ENCODE results near the gene SRF. TPM values are rescaled to one million over a fixed set of nuclear protein-coding genes. Genes with fewer than 3 reads are reported as not detected.
"Not testable (repeated sequence)": the region's sequence is repeated elsewhere in the genome, so short reads cannot be mapped to it uniquely, and the experiment has no call there.

Gene SRF
- total RNA-seq, 1 donor from 2014 or later: 35.5 TPM

GRCh38 chr6:43138267-43138666, 32.8 kb upstream of the SRF start:
- H3K36me3 ChIP-seq (ENCODE audit: control insufficient read depth, insufficient read depth, low read length): no peaks in the 10 kb centered on the region
- H3K4me3 ChIP-seq (ENCODE audit: low read depth, low read length): no peak overlapping the region
- no peak for DNase-seq (ENCODE audit: low read depth)
- TF ChIP-seq, protein P1, sequence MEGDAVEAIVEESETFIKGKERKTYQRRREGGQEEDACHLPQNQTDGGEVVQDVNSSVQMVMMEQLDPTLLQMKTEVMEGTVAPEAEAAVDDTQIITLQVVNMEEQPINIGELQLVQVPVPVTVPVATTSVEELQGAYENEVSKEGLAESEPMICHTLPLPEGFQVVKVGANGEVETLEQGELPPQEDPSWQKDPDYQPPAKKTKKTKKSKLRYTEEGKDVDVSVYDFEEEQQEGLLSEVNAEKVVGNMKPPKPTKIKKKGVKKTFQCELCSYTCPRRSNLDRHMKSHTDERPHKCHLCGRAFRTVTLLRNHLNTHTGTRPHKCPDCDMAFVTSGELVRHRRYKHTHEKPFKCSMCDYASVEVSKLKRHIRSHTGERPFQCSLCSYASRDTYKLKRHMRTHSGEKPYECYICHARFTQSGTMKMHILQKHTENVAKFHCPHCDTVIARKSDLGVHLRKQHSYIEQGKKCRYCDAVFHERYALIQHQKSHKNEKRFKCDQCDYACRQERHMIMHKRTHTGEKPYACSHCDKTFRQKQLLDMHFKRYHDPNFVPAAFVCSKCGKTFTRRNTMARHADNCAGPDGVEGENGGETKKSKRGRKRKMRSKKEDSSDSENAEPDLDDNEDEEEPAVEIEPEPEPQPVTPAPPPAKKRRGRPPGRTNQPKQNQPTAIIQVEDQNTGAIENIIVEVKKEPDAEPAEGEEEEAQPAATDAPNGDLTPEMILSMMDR (IDR thresholded peaks at IDR 0.05; ENCODE audit: insufficient read depth, low read length, poor library complexity, severe bottlenecking): no peak
- H3K27me3 ChIP-seq (ENCODE audit: control insufficient read depth, insufficient read depth, low read length): no peaks in the 10 kb centered on the region

DNA sequence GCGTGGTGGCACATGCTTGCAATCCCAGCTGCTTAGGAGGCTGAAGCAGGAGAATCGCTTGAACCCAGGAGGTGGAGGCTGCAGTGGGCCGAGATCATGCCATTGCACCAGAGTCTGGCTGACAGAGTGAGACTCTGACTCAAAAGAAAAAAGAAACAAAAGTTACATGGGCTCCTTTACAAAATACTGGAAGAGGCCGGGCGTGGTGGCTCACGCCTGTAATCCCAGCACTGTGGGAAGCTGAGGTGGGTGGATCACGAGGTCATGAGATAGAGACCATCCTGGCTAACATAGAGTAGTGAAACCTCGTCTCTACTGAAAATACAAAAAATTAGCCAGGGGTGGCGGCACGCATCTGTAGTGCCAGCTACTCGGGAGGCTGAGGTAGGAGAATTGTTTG, 31.1 kb upstream of the SRF start:
- DNase-seq (ENCODE audit: low read depth); H3K36me3 ChIP-seq (ENCODE audit: control insufficient read depth, insufficient read depth, low read length); H3K4me3 ChIP-seq (ENCODE audit: low read depth, low read length); H3K27me3 ChIP-seq (ENCODE audit: control insufficient read depth, insufficient read depth, low read length): not testable (repeated sequence)

DNA sequence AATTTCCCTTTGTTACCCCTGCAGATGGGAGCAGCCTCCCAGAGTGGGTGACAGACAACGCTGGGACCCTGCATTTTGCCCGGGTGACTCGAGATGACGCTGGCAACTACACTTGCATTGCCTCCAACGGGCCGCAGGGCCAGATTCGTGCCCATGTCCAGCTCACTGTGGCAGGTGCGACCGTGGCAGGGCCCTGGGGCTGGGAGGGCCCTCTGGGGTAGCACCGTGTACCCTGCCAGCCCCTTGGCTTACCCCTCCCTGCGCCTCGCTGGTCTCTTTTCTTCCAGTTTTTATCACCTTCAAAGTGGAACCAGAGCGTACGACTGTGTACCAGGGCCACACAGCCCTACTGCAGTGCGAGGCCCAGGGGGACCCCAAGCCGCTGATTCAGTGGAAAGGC, 29.4 kb upstream of the SRF start:
- no peaks in the 10 kb centered on the region for H3K27me3 ChIP-seq (ENCODE audit: control insufficient read depth, insufficient read depth, low read length)
- no peak for DNase-seq (ENCODE audit: low read depth)
- peaks cover 1% of the 10 kb centered on the region for H3K36me3 ChIP-seq (ENCODE audit: control insufficient read depth, insufficient read depth, low read length)
- no peak overlapping the region for H3K4me3 ChIP-seq (ENCODE audit: low read depth, low read length)
- TF ChIP-seq, protein P1 (IDR thresholded peaks at IDR 0.05; ENCODE audit: insufficient read depth, low read length, poor library complexity, severe bottlenecking): no peak

- no peak for DNase-seq (ENCODE audit: low read depth)
- TF ChIP-seq, protein P1 (IDR thresholded peaks at IDR 0.05; ENCODE audit: insufficient read depth, low read length, poor library complexity, severe bottlenecking): no peak
- H3K4me3 ChIP-seq (ENCODE audit: low read depth, low read length): no peak overlapping the region
- H3K27me3 ChIP-seq (ENCODE audit: control insufficient read depth, insufficient read depth, low read length): no peaks in the 10 kb centered on the region
- H3K36me3 ChIP-seq (ENCODE audit: control insufficient read depth, insufficient read depth, low read length): peaks cover 1% of the 10 kb centered on the region
These were observed 29.0 kb upstream of the SRF start for GRCh38 chr6:43142101-43142500.

DNA sequence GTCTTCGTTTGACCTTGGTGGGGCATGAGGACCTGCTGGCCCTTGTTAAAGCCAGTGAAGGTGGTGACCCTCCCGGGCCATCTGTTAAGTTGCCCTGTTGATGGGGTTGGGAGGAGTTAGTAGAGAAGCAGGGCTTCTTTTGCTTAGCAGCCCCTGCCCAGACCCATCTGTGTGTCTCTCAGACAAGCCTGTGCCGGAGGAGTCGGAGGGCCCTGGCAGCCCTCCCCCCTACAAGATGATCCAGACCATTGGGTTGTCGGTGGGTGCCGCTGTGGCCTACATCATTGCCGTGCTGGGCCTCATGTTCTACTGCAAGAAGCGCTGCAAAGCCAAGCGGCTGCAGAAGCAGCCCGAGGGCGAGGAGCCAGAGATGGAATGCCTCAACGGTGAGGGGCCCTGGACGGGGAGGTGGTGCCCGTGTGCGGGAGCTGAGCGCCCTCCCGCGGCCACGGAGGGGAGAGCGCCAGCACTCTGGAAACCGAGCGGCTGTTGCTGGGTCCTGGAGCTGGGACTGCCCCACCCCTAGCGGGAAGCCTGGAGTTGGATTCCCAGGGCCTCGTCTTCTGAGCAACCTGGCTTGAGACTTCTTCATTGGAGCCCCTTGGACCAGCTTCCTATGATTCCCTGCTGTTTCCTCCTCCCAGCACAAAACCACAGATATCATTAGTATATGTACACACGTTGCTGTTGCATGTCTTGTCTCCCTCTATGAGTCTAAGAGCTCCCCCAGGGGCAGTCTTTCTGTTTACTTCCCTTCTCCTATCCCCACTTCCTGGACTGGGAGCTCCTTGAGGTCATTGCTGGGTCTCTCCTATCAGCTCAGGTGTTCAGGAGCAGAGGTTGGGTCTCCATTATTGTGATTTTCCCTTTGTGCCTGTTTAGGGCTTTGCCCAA, 27.6 kb upstream of the SRF start:
- Histone ChIP-seq H3K27me3 (ENCODE audit: control insufficient read depth, insufficient read depth, low read length) (no peaks in the 10 kb centered on the region), H3K36me3 (ENCODE audit: control insufficient read depth, insufficient read depth, low read length) (peaks cover 1% of the 10 kb centered on the region), H3K4me3 (ENCODE audit: low read depth, low read length) (no peak overlapping the region)
- peak; percentile 55 for DNase-seq (ENCODE audit: low read depth)
- TF ChIP-seq, protein P1 (IDR thresholded peaks at IDR 0.05; ENCODE audit: insufficient read depth, low read length, poor library complexity, severe bottlenecking): peak; percentile 99

GRCh38 chr6:43144879-43145278, 26.2 kb upstream of the SRF start:
- no peak overlapping the region for H3K4me3 ChIP-seq (ENCODE audit: low read depth, low read length)
- no peaks in the 10 kb centered on the region for H3K27me3 ChIP-seq (ENCODE audit: control insufficient read depth, insufficient read depth, low read length)
- TF ChIP-seq, protein P1 (IDR thresholded peaks at IDR 0.05; ENCODE audit: insufficient read depth, low read length, poor library complexity, severe bottlenecking): no peak
- no peak for DNase-seq (ENCODE audit: low read depth)
- H3K36me3 ChIP-seq (ENCODE audit: control insufficient read depth, insufficient read depth, low read length): peaks cover 1% of the 10 kb centered on the region
